Measurements from ENCODE around the gene CYP4F12. TPM values are rescaled to one million over a fixed set of nuclear protein-coding genes. Genes with fewer than 3 reads are reported as not detected.

Gene CYP4F12
- total and polyA plus RNA-seq, 2 donors (not counting 3 experiments of a cell fraction or from before 2014, with no cell fraction given): not detected

DNA sequence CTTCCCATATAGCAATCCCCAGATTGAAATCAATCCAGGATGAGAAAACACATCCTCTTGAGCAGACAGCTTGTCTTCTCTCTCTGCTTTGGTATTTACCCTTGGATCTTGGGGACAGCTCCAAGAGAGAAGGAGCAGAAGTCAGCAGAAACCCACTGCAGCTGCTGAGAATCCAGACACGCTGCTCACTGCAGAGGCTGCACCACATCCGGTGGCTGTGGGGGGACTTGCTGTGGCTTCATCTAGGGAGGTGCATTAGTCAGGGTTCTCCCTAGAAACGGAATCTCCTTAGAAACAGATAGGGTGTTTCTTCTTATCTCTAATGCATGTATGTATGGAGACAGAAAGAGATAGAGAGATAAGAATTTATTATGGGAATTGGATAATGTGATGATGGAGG, 2.7 kb downstream of the CYP4F12 start:
- no peak overlapping the region for H3K4me3 ChIP-seq (replicated peaks in 1 of 3; ENCODE audit: insufficient read depth in 1 of 3, low read depth in 1 of 3, low read length in 3 of 3)
- no peaks in the 10 kb centered on the region for H3K36me3 ChIP-seq (ENCODE audit: control insufficient read depth in 2 of 2, extremely low read depth in 1 of 2, insufficient read depth in 2 of 2, low read length in 2 of 2)
- TF ChIP-seq FOS (IDR thresholded peaks at IDR 0.05; ENCODE audit: borderline replicate concordance, insufficient read depth, low read length): no peak
- no peak for TF ChIP-seq POLR2AphosphoS5 (IDR thresholded peaks at IDR 0.05; ENCODE audit: insufficient read depth, low read depth, low read length)
- TF ChIP-seq, protein P1, sequence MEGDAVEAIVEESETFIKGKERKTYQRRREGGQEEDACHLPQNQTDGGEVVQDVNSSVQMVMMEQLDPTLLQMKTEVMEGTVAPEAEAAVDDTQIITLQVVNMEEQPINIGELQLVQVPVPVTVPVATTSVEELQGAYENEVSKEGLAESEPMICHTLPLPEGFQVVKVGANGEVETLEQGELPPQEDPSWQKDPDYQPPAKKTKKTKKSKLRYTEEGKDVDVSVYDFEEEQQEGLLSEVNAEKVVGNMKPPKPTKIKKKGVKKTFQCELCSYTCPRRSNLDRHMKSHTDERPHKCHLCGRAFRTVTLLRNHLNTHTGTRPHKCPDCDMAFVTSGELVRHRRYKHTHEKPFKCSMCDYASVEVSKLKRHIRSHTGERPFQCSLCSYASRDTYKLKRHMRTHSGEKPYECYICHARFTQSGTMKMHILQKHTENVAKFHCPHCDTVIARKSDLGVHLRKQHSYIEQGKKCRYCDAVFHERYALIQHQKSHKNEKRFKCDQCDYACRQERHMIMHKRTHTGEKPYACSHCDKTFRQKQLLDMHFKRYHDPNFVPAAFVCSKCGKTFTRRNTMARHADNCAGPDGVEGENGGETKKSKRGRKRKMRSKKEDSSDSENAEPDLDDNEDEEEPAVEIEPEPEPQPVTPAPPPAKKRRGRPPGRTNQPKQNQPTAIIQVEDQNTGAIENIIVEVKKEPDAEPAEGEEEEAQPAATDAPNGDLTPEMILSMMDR (IDR thresholded peaks at IDR 0.05; ENCODE audit: extremely low read depth in 1 of 2, insufficient read depth in 1 of 2, low read depth in 1 of 2, low read length in 2 of 2): no peak
- no peak for TF ChIP-seq POLR2A (IDR thresholded peaks at IDR 0.05; ENCODE audit: low read depth, low read length)
- TF ChIP-seq EZH2 (IDR thresholded peaks at IDR 0.05; ENCODE audit: borderline replicate concordance, low read depth, low read length, severe bottlenecking): no peak
- TF ChIP-seq MYC (IDR thresholded peaks at IDR 0.05; ENCODE audit: low read depth, low read length): no peak
- no peak for TF ChIP-seq GATA2 (IDR thresholded peaks at IDR 0.05; ENCODE audit: insufficient read depth, insufficient read length, low read depth, low read length)
- no peak for TF ChIP-seq JUN (IDR thresholded peaks at IDR 0.05; ENCODE audit: borderline replicate concordance, insufficient read depth, insufficient read length, low read depth)
- TF ChIP-seq, protein P2, sequence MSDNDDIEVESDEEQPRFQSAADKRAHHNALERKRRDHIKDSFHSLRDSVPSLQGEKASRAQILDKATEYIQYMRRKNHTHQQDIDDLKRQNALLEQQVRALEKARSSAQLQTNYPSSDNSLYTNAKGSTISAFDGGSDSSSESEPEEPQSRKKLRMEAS (IDR thresholded peaks at IDR 0.05; ENCODE audit: insufficient read depth, insufficient read length): no peak
- FAIRE-seq (no peak), DNase-seq (ENCODE audit: low read depth, low spot score) (no peak)
- dilution Hi-C loops (cut with MboI; ENCODE audit: extremely low pct_ligation_motif_present, low sequenced_read_pairs) (no loop called here), intact Hi-C loops (cut with micrococcal nuclease) (no loop called here)
- H3K9ac ChIP-seq (replicated peaks; ENCODE audit: extremely low read depth, insufficient read depth, low read length): no peak overlapping the region
- H3K27ac ChIP-seq (ENCODE audit: insufficient read depth, low read depth, low read length): no peak overlapping the region
- no peaks in the 10 kb centered on the region for H3K9me3 ChIP-seq (replicated peaks; ENCODE audit: control insufficient read depth, insufficient read depth, low read length)
- no peaks in the 10 kb centered on the region for H3K79me2 ChIP-seq (ENCODE audit: control insufficient read depth, insufficient read depth, low read length)
- H3K27me3 ChIP-seq (ENCODE audit: control insufficient read depth in 2 of 2, insufficient read depth in 2 of 2, low read length in 2 of 2): no peaks in the 10 kb centered on the region
- ChIA-PET POLR2A (no interaction called here), CTCF (no interaction called here)
- no peaks in the 10 kb centered on the region for H4K20me1 ChIP-seq (replicated peaks; ENCODE audit: control insufficient read depth, extremely low read depth, insufficient read depth, low read length)
- BruUV-seq (replicated peaks): no TSS peak
- H3K4me2 ChIP-seq (ENCODE audit: insufficient read depth, low read length): no peak overlapping the region
- no peaks in the 10 kb centered on the region for H3K4me1 ChIP-seq (ENCODE audit: control insufficient read depth, extremely low read depth, insufficient read depth, low read length)
- H2AFZ ChIP-seq (ENCODE audit: low read depth, low read length): no peak overlapping the region
- H3K9me1 ChIP-seq (replicated peaks; ENCODE audit: control insufficient read depth, extremely low read depth, insufficient read depth, low read length): no peaks in the 10 kb centered on the region
